Chondrocyte (in vitro differentiated cells): ENCODE data around the gene MCM6. TPM values are rescaled to one million over a fixed set of nuclear protein-coding genes. Genes with fewer than 3 reads are reported as not detected.

ENCODE experiments used
- DNase-seq: peaks from one replicate; pipeline ENCODE4 v3.0.0; 2021; ENCODE audit warnings: mixed read lengths, low spot score
- H3K27ac Mint-ChIP-seq: one replicate; pipeline ENCODE4 v1.8.0; 2021; ENCODE audit warnings: mild to moderate bottlenecking, moderate library complexity, mixed read lengths; ENCODE audit not compliant: unreplicated experiment
- H3K27me3 Mint-ChIP-seq: 2 replicates; pipeline ENCODE4 v1.8.0; 2021; ENCODE audit warnings: low read depth, mixed read lengths
- H3K36me3 Mint-ChIP-seq: 2 replicates; pipeline ENCODE4 v1.8.0; 2021; ENCODE audit warnings: low read depth, mixed read lengths
- H3K4me1 Mint-ChIP-seq: 2 replicates; pipeline ENCODE4 v1.8.0; 2021; ENCODE audit warnings: low read depth, mild to moderate bottlenecking, mixed read lengths
- H3K4me3 Mint-ChIP-seq: one replicate; pipeline ENCODE4 v1.8.0; 2021; ENCODE audit warnings: mild to moderate bottlenecking, moderate library complexity, mixed read lengths; ENCODE audit not compliant: unreplicated experiment
- H3K9me3 Mint-ChIP-seq: 2 replicates; pipeline ENCODE4 v1.8.0; 2021; ENCODE audit warnings: low read depth, mixed read lengths
- CTCF ChIP-seq: fragments of 200-600 bp; sonication (generic); IDR thresholded peaks from 2 replicates; pipeline ENCODE4 v1.5.0; 2021; ENCODE audit warnings: antibody characterized with exemption, mild to moderate bottlenecking, moderate library complexity
- total RNA-seq: library from RNA; stranded (reverse); gene quantifications from 3 replicates; pipeline ENCODE4 v1.2.1, GENCODE V29; 2021

Gene MCM6
- total RNA-seq, 1 donor from 2014 or later, result 22.2 TPM

- peaks cover 11% of the 10 kb centered on the region for H3K9me3 Mint-ChIP-seq
- no peaks in the 10 kb centered on the region for H3K27me3 Mint-ChIP-seq
- no peak for TF ChIP-seq CTCF
- no peak for DNase-seq
- H3K36me3 Mint-ChIP-seq, result peaks cover 3% of the 10 kb centered on the region
- H3K27ac Mint-ChIP-seq, result no peak overlapping the region
- no peak overlapping the region for H3K4me3 Mint-ChIP-seq
- peaks cover 10% of the 10 kb centered on the region for H3K4me1 Mint-ChIP-seq
Measured at GRCh38 chr2:135822855-135823254, 53.4 kb downstream of the MCM6 start.

- no peak for DNase-seq
- no peaks in the 10 kb centered on the region for H3K27me3 Mint-ChIP-seq
- H3K4me3 Mint-ChIP-seq, result no peak overlapping the region
- no peak overlapping the region for H3K27ac Mint-ChIP-seq
- TF ChIP-seq CTCF, result no peak
- peaks cover 11% of the 10 kb centered on the region for H3K9me3 Mint-ChIP-seq
- H3K4me1 Mint-ChIP-seq, result peaks cover 11% of the 10 kb centered on the region
- peaks cover 3% of the 10 kb centered on the region for H3K36me3 Mint-ChIP-seq
Measured at GRCh38 chr2:135821190-135821589, 55.1 kb downstream of the MCM6 start.

- Mint-ChIP-seq H3K36me3 (peaks cover 3% of the 10 kb centered on the region), H3K4me1 (peaks cover 9% of the 10 kb centered on the region), H3K4me3 (no peak overlapping the region), H3K27ac (no peak overlapping the region), H3K27me3 (no peaks in the 10 kb centered on the region), H3K9me3 (peaks cover 11% of the 10 kb centered on the region)
- no peak for DNase-seq
- TF ChIP-seq CTCF, result no peak
Measured at GRCh38 chr2:135820003-135820618, 56.1 kb downstream of the MCM6 start.

GRCh38 chr2:135818937-135819610, 57.2 kb downstream of the MCM6 start:
- Mint-ChIP-seq H3K36me3 (peaks cover 3% of the 10 kb centered on the region), H3K4me3 (no peak overlapping the region), H3K27ac (no peak overlapping the region), H3K9me3 (peaks cover 11% of the 10 kb centered on the region), H3K4me1 (peaks cover 9% of the 10 kb centered on the region), H3K27me3 (no peaks in the 10 kb centered on the region)
- DNase-seq, result no peak
- peak; percentile 68 for TF ChIP-seq CTCF

GRCh38 chr2:135817951-135818350, 58.3 kb downstream of the MCM6 start:
- no peak for DNase-seq
- TF ChIP-seq CTCF, result no peak
- no peaks in the 10 kb centered on the region for H3K27me3 Mint-ChIP-seq

More at GRCh38 chr2:135817951-135818350, 58.3 kb downstream of the MCM6 start:
- no peak overlapping the region for H3K4me3 Mint-ChIP-seq
- H3K4me1 Mint-ChIP-seq, result peaks cover 9% of the 10 kb centered on the region
- peaks cover 3% of the 10 kb centered on the region for H3K36me3 Mint-ChIP-seq
- H3K9me3 Mint-ChIP-seq, result peaks cover 6% of the 10 kb centered on the region
- H3K27ac Mint-ChIP-seq, result no peak overlapping the region
